IMR-90 (cell line): ENCODE results near the gene SARDH. TPM values are rescaled to one million over a fixed set of nuclear protein-coding genes. Genes with fewer than 3 reads are reported as not detected.

Source experiments
- ATAC-seq: fragments of 200-7000 bp; cut with Tn5 transposase; 2 replicates; pipeline ENCODE4 v1.9.1; 2020; ENCODE audit warnings: low read depth, mild to moderate bottlenecking, moderate library complexity
- BruUV-seq: library from RNA; stranded (reverse); fragments of 400-500 nt; replicated peaks from 2 replicates; lab custom pipeline; 2021; lab: Mats Ljungman, UMichigan
- CTCF ChIA-PET: fragments of 300-600 bp; formaldehyde crosslinking; extraction: SDS; loops from one replicate; lab custom pipeline; 2021; ENCODE audit warnings: antibody characterized with exemption; lab: Yijun Ruan, JAX
- POLR2A ChIA-PET: fragments of 300-600 bp; sonication (Branson Sonifier 250); formaldehyde crosslinking; loops from one replicate; lab custom pipeline; 2022; ENCODE audit warnings: antibody characterized with exemption; ENCODE audit not compliant: unreplicated experiment; lab: Charles Lee
- DNase-seq: peaks from one replicate; pipeline ENCODE4 v3.0.0; 2013
- H2AFZ ChIP-seq: replicated peaks from 2 replicates; pipeline ENCODE3; 2013; ENCODE audit warnings: low read length, mild to moderate bottlenecking; ENCODE audit not compliant: poor library complexity
- H2AK5ac ChIP-seq: 2 replicates; pipeline ENCODE4 v1.6.1; 2013; ENCODE audit warnings: low read depth, low read length, inconsistent platforms
- H2AK9ac ChIP-seq: replicated peaks from 2 replicates; pipeline ENCODE3; 2013; ENCODE audit warnings: mild to moderate bottlenecking, low read depth, low read length, moderate library complexity; ENCODE audit not compliant: poor library complexity
- H2BK120ac ChIP-seq: 2 replicates; pipeline ENCODE4 v1.6.1; 2013; ENCODE audit warnings: low read depth, low read length, inconsistent platforms
- H2BK15ac ChIP-seq: 3 replicates; pipeline ENCODE4 v1.6.1; 2013; ENCODE audit warnings: low read depth, low read length, inconsistent platforms
- H2BK20ac ChIP-seq: 2 replicates; pipeline ENCODE4 v1.6.1; 2013; ENCODE audit warnings: low read depth, mild to moderate bottlenecking, inconsistent platforms, low read length, moderate library complexity
- H2BK5ac ChIP-seq: 2 replicates; pipeline ENCODE4 v1.6.1; 2013; ENCODE audit warnings: mild to moderate bottlenecking, low read depth, low read length, inconsistent platforms; ENCODE audit not compliant: poor library complexity, severe bottlenecking
- H3K14ac ChIP-seq: replicated peaks from 2 replicates; pipeline ENCODE4 v1.6.1; 2013; ENCODE audit warnings: low read depth, low read length, inconsistent platforms
- H3K18ac ChIP-seq: 2 replicates; pipeline ENCODE4 v1.6.1; 2013; ENCODE audit warnings: low read depth, low read length, control low read depth
- H3K23ac ChIP-seq: 2 replicates; pipeline ENCODE4 v1.6.1; 2013; ENCODE audit warnings: low read depth, low read length, inconsistent platforms
- H3K27ac ChIP-seq: 2 replicates; pipeline ENCODE4 v1.5.1; 2013; ENCODE audit warnings: mild to moderate bottlenecking, control low read depth, low read length; ENCODE audit not compliant: insufficient read depth
- H3K27me3 ChIP-seq: 2 replicates; pipeline ENCODE4 v1.6.1; 2013; ENCODE audit warnings: low read length; ENCODE audit not compliant: control insufficient read depth, insufficient read depth
- H3K36me3 ChIP-seq: 2 replicates; pipeline ENCODE4 v1.6.1; 2013; ENCODE audit warnings: low read length, mixed read lengths; ENCODE audit not compliant: control insufficient read depth, insufficient read depth
- H3K4ac ChIP-seq: 2 replicates; pipeline ENCODE4 v1.6.1; 2013; ENCODE audit warnings: low read depth, low read length, inconsistent platforms
- H3K4me1 ChIP-seq: 2 replicates; pipeline ENCODE4 v1.6.1; 2013; ENCODE audit warnings: low read length, mixed read lengths; ENCODE audit not compliant: control insufficient read depth, insufficient read depth
- H3K4me2 ChIP-seq: 2 replicates; pipeline ENCODE4 v1.6.1; 2013; ENCODE audit warnings: low read depth, mild to moderate bottlenecking, control low read depth, low read length, moderate library complexity
- H3K4me3 ChIP-seq: 2 replicates; pipeline ENCODE4 v1.5.1; 2013; ENCODE audit warnings: low read depth, mild to moderate bottlenecking, control low read depth, low read length, moderate library complexity; ENCODE audit not compliant: insufficient read depth
- H3K56ac ChIP-seq: 2 replicates; pipeline ENCODE4 v1.6.1; 2013; ENCODE audit warnings: low read length, inconsistent platforms; ENCODE audit not compliant: insufficient read depth; ENCODE audit errors: extremely low read depth
- H3K79me1 ChIP-seq, 2 experiments: 2 replicates each; pipeline ENCODE4 v1.6.1; 2013; ENCODE audit warnings: low read length in 2 of 2, inconsistent platforms in 1 of 2, low read depth in 1 of 2
- H3K9ac ChIP-seq: 2 replicates; pipeline ENCODE4 v1.6.1; 2013; ENCODE audit warnings: low read depth, low read length, control low read depth
- H3K9me1 ChIP-seq: 2 replicates; pipeline ENCODE4 v1.6.1; 2013; ENCODE audit warnings: low read length, inconsistent platforms; ENCODE audit not compliant: insufficient read depth
- H3K9me3 ChIP-seq: 2 replicates; pipeline ENCODE4 v1.6.1; 2013; ENCODE audit warnings: low read length; ENCODE audit not compliant: control insufficient read depth, insufficient read depth
- H4K20me1 ChIP-seq: 2 replicates; pipeline ENCODE4 v1.6.1; 2013; ENCODE audit warnings: low read length, inconsistent platforms; ENCODE audit not compliant: insufficient read depth
- H4K5ac ChIP-seq: 2 replicates; pipeline ENCODE4 v1.6.1; 2013; ENCODE audit warnings: mild to moderate bottlenecking, low read depth, low read length, control low read depth
- H4K8ac ChIP-seq, 2 experiments: 2 replicates each; pipeline ENCODE4 v1.6.1; 2013; ENCODE audit warnings: low read depth in 2 of 2, low read length in 2 of 2, control low read depth in 1 of 2, inconsistent platforms in 1 of 2
- H4K91ac ChIP-seq: 2 replicates; pipeline ENCODE4 v1.6.1; 2013; ENCODE audit warnings: low read depth, low read length, inconsistent platforms; ENCODE audit not compliant: insufficient read depth
- BHLHE40 ChIP-seq: fragments of 150-350 bp; IDR thresholded peaks from 2 replicates; pipeline ENCODE4 v1.6.1; 2016; ENCODE audit warnings: mild to moderate bottlenecking, low read depth, low read length
- CEBPB ChIP-seq: IDR thresholded peaks from 2 replicates; pipeline ENCODE4 v1.6.1; 2012; ENCODE audit warnings: low read depth, low read length, improper control_type of control experiment
- CHD1 ChIP-seq: IDR thresholded peaks from 2 replicates; pipeline ENCODE4 v1.6.1; 2012; ENCODE audit warnings: low read depth, low read length, improper control_type of control experiment
- FOS ChIP-seq: fragments of 150-350 bp; IDR thresholded peaks from 2 replicates; pipeline ENCODE4 v1.6.1; 2016; ENCODE audit warnings: low read depth, low read length
- MAFK ChIP-seq: IDR thresholded peaks from 2 replicates; pipeline ENCODE4 v1.6.1; 2012; ENCODE audit warnings: low read depth, low read length, improper control_type of control experiment
- MAZ ChIP-seq: IDR thresholded peaks from 2 replicates; pipeline ENCODE4 v1.6.1; 2012; ENCODE audit warnings: low read depth, mild to moderate bottlenecking, low read length, improper control_type of control experiment, moderate library complexity, borderline replicate concordance
- MXI1 ChIP-seq: IDR thresholded peaks from 2 replicates; pipeline ENCODE4 v1.6.1; 2012; ENCODE audit warnings: low read depth, mild to moderate bottlenecking, low read length, moderate library complexity, borderline replicate concordance
- NFE2L2 ChIP-seq: fragments of 150-350 bp; IDR thresholded peaks from 2 replicates; pipeline ENCODE4 v1.6.1; 2016; ENCODE audit warnings: low read depth, mild to moderate bottlenecking, low read length
- POLR2A ChIP-seq: IDR thresholded peaks from 2 replicates; pipeline ENCODE4 v1.6.1; 2012; ENCODE audit warnings: mild to moderate bottlenecking, low read depth, low read length
- RAD21 ChIP-seq: IDR thresholded peaks from 2 replicates; pipeline ENCODE4 v1.6.1; 2012; ENCODE audit warnings: low read length, improper control_type of control experiment
- RCOR1 ChIP-seq: IDR thresholded peaks from 2 replicates; pipeline ENCODE4 v1.6.1; 2012; ENCODE audit warnings: mild to moderate bottlenecking, low read length, improper control_type of control experiment; ENCODE audit not compliant: insufficient replicate concordance
- RFX5 ChIP-seq: IDR thresholded peaks from 2 replicates; pipeline ENCODE4 v1.8.0; 2012; ENCODE audit warnings: low read depth, mild to moderate bottlenecking, low read length, moderate library complexity
- SMC3 ChIP-seq: fragments of 150-350 bp; IDR thresholded peaks from 2 replicates; pipeline ENCODE4 v1.6.1; 2016; ENCODE audit warnings: low read depth, mild to moderate bottlenecking, antibody characterized with exemption, low read length, moderate library complexity
- WGBS, 2 experiments: methylation state at CpG; one replicate each; pipeline versions ENCODE4 v1.1.5 to v1.1.7; 2013; ENCODE audit warnings: missing lambda C conversion rate in 2 of 2; ENCODE audit not compliant: insufficient read length in 1 of 2; ENCODE audit errors: extremely low coverage in 2 of 2; 5-methylcytosine and 5-hydroxymethylcytosine counted together
- dilution Hi-C: fragments of 300-500 bp; cut with HindIII; formaldehyde crosslinking; loops from one replicate; pipeline ENCODE4 v1.14.3; 2018; ENCODE audit warnings: low sequenced_read_pairs; ENCODE audit not compliant: unreplicated experiment
- in situ Hi-C: fragments of 300-500 bp; cut with MboI; formaldehyde crosslinking; loops from 3 replicates; pipeline ENCODE4 v1.14.3; 2019; ENCODE audit warnings: low sequenced_read_pairs, inconsistent platforms, mixed read lengths
- intact Hi-C: fragments of 100-400 bp; cut with micrococcal nuclease; formaldehyde crosslinking; loops from 2 replicates; pipeline ENCODE4 v1.10.0; 2022
- polyA plus RNA-seq, 3 experiments: library from polyadenylated mRNA; depleted of rRNA; stranded (reverse); fragments of >200 nt; gene quantifications; 2 replicates each; pipeline ENCODE4 v1.2.3, GENCODE V29; 2012; ENCODE audit warnings: low replicate concordance in 1 of 3
- total RNA-seq: library from RNA; depleted of rRNA; stranded (reverse); fragments of >200 nt; gene quantifications from 2 replicates; pipeline ENCODE4 v1.2.3, GENCODE V29; 2012
- TF ChIP-seq, protein P1 (sequence below): fragments of 150-350 bp; IDR thresholded peaks from 2 replicates; pipeline ENCODE4 v1.6.1; 2017; ENCODE audit warnings: mild to moderate bottlenecking, antibody characterized with exemption, low read length, low read depth

SARDH gene
- total and polyA plus RNA-seq, 2 of the 4 experiments (the other 2 are of a cell fraction), result 5.0 to 7.5 TPM

DNA sequence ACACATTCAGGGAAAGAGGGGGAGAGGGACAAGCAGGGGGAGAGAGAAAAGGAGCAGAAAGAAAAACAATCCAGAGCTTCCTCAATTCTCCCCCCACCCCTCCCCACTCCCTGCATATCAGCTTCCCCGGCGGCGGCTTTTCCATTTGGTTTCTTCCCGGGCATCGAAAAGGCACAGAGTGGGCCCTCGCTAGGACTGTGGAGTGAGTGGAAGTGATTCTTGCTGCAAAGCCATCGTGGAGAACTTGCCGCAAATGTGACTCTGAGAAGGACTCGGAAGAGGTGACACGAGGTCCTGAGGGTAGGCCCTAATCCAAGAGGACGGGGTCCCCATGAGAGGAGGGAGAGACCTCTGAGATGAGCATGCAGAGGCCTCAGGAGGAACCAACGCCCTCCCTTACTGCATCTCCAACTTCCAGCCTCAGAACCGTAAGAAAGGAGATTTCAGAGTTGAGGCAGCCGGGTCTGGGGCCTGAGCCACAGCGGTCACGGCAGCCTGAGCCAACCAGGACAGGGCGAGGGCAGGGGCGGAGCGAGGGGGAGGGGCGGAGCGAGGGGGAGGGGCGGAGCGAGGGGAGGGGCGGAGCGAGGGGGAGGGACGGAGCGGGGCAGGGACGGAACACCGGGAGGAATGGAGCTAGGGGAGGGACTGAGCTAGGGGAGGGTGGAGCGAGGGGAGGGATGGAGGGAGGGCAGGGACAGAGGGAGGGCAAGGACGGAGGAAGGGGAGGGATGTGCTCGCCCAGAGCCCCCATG lies 21.2 kb upstream of the SARDH start (continued):
- TF ChIP-seq NFE2L2, result no peak

DNA sequence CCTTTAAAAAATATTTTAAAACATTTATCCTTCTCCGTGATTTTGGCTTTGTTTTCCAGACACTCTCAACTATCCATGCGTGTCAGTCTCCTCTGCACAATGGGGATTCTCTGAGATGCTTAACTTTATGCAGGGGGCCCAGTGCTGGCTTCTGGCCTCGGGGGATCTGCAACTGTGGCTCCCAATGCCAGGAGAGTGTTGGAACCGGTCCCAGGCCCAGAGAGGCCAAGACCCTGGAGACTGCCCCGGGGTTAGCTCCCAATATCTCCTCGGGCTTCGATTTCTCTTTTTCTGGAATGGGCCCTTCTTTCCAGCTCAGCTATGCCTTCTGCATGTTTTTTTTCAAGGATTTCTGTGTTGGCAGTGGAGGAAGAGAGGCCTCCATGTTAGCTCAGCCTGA lies 20.1 kb upstream of the SARDH start:
- no peak overlapping the region for H3K14ac ChIP-seq
- intact Hi-C loops, result no loop called here
- H3K79me1 ChIP-seq, result 0 out of 4 replicates have a peak, but pooled peaks cover 0 to 3% of the 10 kb centered on the region in 2 experiments
- WGBS, 2 experiments, result 100% methylated on average over 1 of the region's 7 CpGs; no CpG with 5 or more reads in 1 of the 2 experiments
- H3K4me1 ChIP-seq, result no peaks in the 10 kb centered on the region; the same call in 1 of the 2 replicates
- H3K9me3 ChIP-seq, result no peaks in the 10 kb centered on the region
- no peak overlapping the region for H2BK120ac ChIP-seq
- no peak for ATAC-seq
- H3K9ac ChIP-seq, result no peak overlapping the region
- H4K5ac ChIP-seq, result no peak overlapping the region
- in situ Hi-C loops, result no loop called here
- H4K91ac ChIP-seq, result no peak overlapping the region
- no peak overlapping the region for H3K4me3 ChIP-seq
- no peak overlapping the region for H2AFZ ChIP-seq
- CTCF ChIA-PET, result no interaction called here
- no peak overlapping the region for H3K18ac ChIP-seq
- no peak for DNase-seq
- H4K20me1 ChIP-seq, result no peaks in the 10 kb centered on the region
- no peak overlapping the region for H3K56ac ChIP-seq
- no peak overlapping the region for H3K4ac ChIP-seq
- 0 out of 2 replicates have a peak, but pooled peaks cover 3% of the 10 kb centered on the region for H3K9me1 ChIP-seq
- H3K36me3 ChIP-seq, result peaks cover under 1% of the 10 kb centered on the region; the same call in 1 of the 2 replicates
- no peak overlapping the region for H2BK15ac ChIP-seq
- dilution Hi-C loops, result no loop called here
- no peak overlapping the region for H3K27ac ChIP-seq
- H2BK20ac ChIP-seq, result no peak overlapping the region
- H2AK5ac ChIP-seq, result no peak overlapping the region
- H3K4me2 ChIP-seq, result no peak overlapping the region
- BruUV-seq, result no TSS peak
- no peak overlapping the region for H4K8ac ChIP-seq
- POLR2A ChIA-PET, result no interaction called here
- H2BK5ac ChIP-seq, result no peak overlapping the region
- H3K23ac ChIP-seq, result no peak overlapping the region
- TF ChIP-seq POLR2A (no peak), SMC3 (no peak), CHD1 (no peak), MXI1 (no peak), FOS (no peak), RFX5 (no peak), BHLHE40 (no peak), CEBPB (no peak), MAZ (no peak), RAD21 (no peak), RCOR1 (no peak), NFE2L2 (no peak), MAFK (no peak)
- TF ChIP-seq, protein P1, sequence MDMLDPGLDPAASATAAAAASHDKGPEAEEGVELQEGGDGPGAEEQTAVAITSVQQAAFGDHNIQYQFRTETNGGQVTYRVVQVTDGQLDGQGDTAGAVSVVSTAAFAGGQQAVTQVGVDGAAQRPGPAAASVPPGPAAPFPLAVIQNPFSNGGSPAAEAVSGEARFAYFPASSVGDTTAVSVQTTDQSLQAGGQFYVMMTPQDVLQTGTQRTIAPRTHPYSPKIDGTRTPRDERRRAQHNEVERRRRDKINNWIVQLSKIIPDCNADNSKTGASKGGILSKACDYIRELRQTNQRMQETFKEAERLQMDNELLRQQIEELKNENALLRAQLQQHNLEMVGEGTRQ, result no peak
- H3K27me3 ChIP-seq, result no peaks in the 10 kb centered on the region
- H2AK9ac ChIP-seq, result no peak overlapping the region
